Body of pancreas (tissue), 4 donors: Measurements from ENCODE around the gene ODF4. TPM values are rescaled to one million over a fixed set of nuclear protein-coding genes. Genes with fewer than 3 reads are reported as not detected.

Source experiments
- ATAC-seq: fragments of 150-250 bp; one replicate; pipeline ENCODE4 v1.9.1; 2016
- DNase-seq, 4 donors: peaks; one replicate each; pipeline ENCODE4 v3.0.0-alpha.2; 2019
- H3K27ac ChIP-seq, 4 donors: fragments of 200-600 bp; sonication (generic); 1 replicate in 3 of 4; 2 replicates in 1 of 4; pipeline versions ENCODE4 v1.5.1 to v1.6.1; 2016 to 2019; ENCODE audit warnings: mild to moderate bottlenecking in 1 of 4, mixed read lengths in 1 of 4, moderate library complexity in 1 of 4
- H3K27me3 ChIP-seq, 2 donors: fragments of 200-600 bp; sonication (generic); one replicate each; pipeline ENCODE4 v1.6.0; 2016; ENCODE audit warnings: mild to moderate bottlenecking in 1 of 2
- H3K36me3 ChIP-seq, 2 donors: fragments of 200-600 bp; sonication (generic); replicated peaks in 1 of 2; 2 replicates each; pipeline ENCODE4 v1.5.1; 2016; ENCODE audit warnings: low read depth in 2 of 2; ENCODE audit not compliant: insufficient read depth in 1 of 2
- H3K4me1 ChIP-seq: fragments of 200-600 bp; sonication (generic); one replicate; pipeline ENCODE4 v1.6.0; 2016
- H3K4me3 ChIP-seq, 2 donors: fragments of 200-600 bp; sonication (generic); 1 replicate in 1 of 2; 2 replicates in 1 of 2; pipeline ENCODE4 v1.5.1; 2016 to 2019
- H3K9me3 ChIP-seq, 3 donors: fragments of 200-600 bp; sonication (generic); 1 replicate in 2 of 3; 2 replicates in 1 of 3; pipeline ENCODE4 v1.5.1; 2016
- POLR2A ChIP-seq, 3 donors: fragments of 450-650 bp; IDR thresholded peaks; one replicate each; pipeline ENCODE4 v1.6.1; 2016; ENCODE audit warnings: antibody characterized with exemption in 3 of 3, mild to moderate bottlenecking in 2 of 3
- WGBS, 2 donors: methylation state at CpG; one replicate each; pipeline ENCODE4 v1.1.5; 2017; 5-methylcytosine and 5-hydroxymethylcytosine counted together
- intact Hi-C: fragments of 100-400 bp; cut with DNase I; formaldehyde crosslinking; loops from one replicate; pipeline ENCODE4 v1.15.1; 2023
- total RNA-seq, 2 donors: library from RNA; depleted of rRNA; stranded (reverse); fragments of >200 nt; gene quantifications; one replicate each; pipeline ENCODE4 v1.1.0, GENCODE V29; 2016
- TF ChIP-seq, protein P1 (sequence below), 7 experiments: fragments of 450-650 bp in 4 of 7; fragments of 200-600 bp in 3 of 7; sonication (generic) in 3 of 7; IDR thresholded peaks; one replicate each; pipeline ENCODE4 v1.5.1; 2016 to 2019; ENCODE audit warnings: antibody characterized with exemption in 7 of 7

ODF4 gene
- total RNA-seq, 2 donors from 2014 or later, result not detected

GRCh38 chr17:8353736-8354135 is 14.1 kb downstream of the ODF4 start:
- DNase-seq (no peak), ATAC-seq (no peak)
- Histone ChIP-seq H3K27ac (no peak overlapping the region), H3K36me3 (no peaks in the 10 kb centered on the region), H3K4me1 (no peaks in the 10 kb centered on the region), H3K4me3 (no peak overlapping the region), H3K27me3 (no peaks in the 10 kb centered on the region), H3K9me3 (no peaks in the 10 kb centered on the region)
- intact Hi-C loops, result no loop called here
- WGBS, 2 donors, result 75 to 77% methylated on average over 7 of the region's 7 CpGs
- TF ChIP-seq, protein P1, sequence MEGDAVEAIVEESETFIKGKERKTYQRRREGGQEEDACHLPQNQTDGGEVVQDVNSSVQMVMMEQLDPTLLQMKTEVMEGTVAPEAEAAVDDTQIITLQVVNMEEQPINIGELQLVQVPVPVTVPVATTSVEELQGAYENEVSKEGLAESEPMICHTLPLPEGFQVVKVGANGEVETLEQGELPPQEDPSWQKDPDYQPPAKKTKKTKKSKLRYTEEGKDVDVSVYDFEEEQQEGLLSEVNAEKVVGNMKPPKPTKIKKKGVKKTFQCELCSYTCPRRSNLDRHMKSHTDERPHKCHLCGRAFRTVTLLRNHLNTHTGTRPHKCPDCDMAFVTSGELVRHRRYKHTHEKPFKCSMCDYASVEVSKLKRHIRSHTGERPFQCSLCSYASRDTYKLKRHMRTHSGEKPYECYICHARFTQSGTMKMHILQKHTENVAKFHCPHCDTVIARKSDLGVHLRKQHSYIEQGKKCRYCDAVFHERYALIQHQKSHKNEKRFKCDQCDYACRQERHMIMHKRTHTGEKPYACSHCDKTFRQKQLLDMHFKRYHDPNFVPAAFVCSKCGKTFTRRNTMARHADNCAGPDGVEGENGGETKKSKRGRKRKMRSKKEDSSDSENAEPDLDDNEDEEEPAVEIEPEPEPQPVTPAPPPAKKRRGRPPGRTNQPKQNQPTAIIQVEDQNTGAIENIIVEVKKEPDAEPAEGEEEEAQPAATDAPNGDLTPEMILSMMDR (IDR thresholded peaks at IDR 0.05), result no peak
- no peak for TF ChIP-seq POLR2A (IDR thresholded peaks at IDR 0.05)

DNA sequence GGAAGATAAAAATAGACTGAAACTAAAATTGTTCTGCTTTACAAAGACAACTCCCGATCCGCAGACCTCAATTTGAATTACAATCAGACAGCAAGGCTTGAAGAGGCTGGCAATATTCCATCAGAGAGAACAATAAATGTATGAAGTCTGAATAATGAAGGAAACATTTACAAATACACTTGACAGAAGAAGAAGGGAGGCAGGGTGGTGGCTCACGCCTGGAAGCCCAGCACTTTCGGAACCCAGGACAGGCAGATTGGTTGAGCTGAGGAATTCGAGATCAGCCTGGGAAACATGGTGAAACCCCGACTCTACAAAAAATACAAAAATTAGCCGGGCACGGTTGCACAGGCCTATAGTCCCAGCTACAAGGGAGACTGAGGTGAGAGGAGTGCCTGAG is 14.6 kb downstream of the ODF4 start:
- no peaks in the 10 kb centered on the region for H3K27me3 ChIP-seq
- ATAC-seq, result no peak
- no peak overlapping the region for H3K4me3 ChIP-seq
- no peak overlapping the region for H3K27ac ChIP-seq
- intact Hi-C loops, result no loop called here
- no peak for TF ChIP-seq POLR2A (IDR thresholded peaks at IDR 0.05)
- TF ChIP-seq, protein P1 (IDR thresholded peaks at IDR 0.05), result no peak
- 68 to 84% methylated on average over 8 of the region's 8 CpGs for WGBS, 2 donors
- no peaks in the 10 kb centered on the region for H3K4me1 ChIP-seq
- no peaks in the 10 kb centered on the region for H3K36me3 ChIP-seq
- DNase-seq, result no peak
- no peaks in the 10 kb centered on the region for H3K9me3 ChIP-seq

GRCh38 chr17:8357910-8358309 is 18.3 kb downstream of the ODF4 start:
- intact Hi-C loops, result no loop called here
- no peak overlapping the region for H3K4me3 ChIP-seq
- peaks cover 10% of the 10 kb centered on the region for H3K4me1 ChIP-seq
- no peak for ATAC-seq
- TF ChIP-seq POLR2A (IDR thresholded peaks at IDR 0.05), result no peak
- TF ChIP-seq, protein P1 (IDR thresholded peaks at IDR 0.05), result no peak
- H3K36me3 ChIP-seq, result no peaks in the 10 kb centered on the region
- H3K27me3 ChIP-seq, result no peaks in the 10 kb centered on the region
- no peak overlapping the region for H3K27ac ChIP-seq
- 98 to 100% methylated on average over 3 of the region's 3 CpGs for WGBS, 2 donors
- DNase-seq, result no peak
- H3K9me3 ChIP-seq, result no peaks in the 10 kb centered on the region

- DNase-seq (no peak), ATAC-seq (no peak)
- TF ChIP-seq, protein P1 (IDR thresholded peaks at IDR 0.05), result no peak
- no peak for TF ChIP-seq POLR2A (IDR thresholded peaks at IDR 0.05)
- 73 to 78% methylated on average over 5 of the region's 5 CpGs for WGBS, 2 donors
- Histone ChIP-seq H3K27ac (peak overlapping the region in 2 of 4 donors; percentile 8 to 26), H3K9me3 (no peaks in the 10 kb centered on the region), H3K4me1 (peaks cover 10% of the 10 kb centered on the region), H3K4me3 (no peak overlapping the region), H3K27me3 (no peaks in the 10 kb centered on the region), H3K36me3 (no peaks in the 10 kb centered on the region)
- intact Hi-C loops, result no loop called here
Observed at GRCh38 chr17:8359769-8360168, 20.1 kb downstream of the ODF4 start.

DNA sequence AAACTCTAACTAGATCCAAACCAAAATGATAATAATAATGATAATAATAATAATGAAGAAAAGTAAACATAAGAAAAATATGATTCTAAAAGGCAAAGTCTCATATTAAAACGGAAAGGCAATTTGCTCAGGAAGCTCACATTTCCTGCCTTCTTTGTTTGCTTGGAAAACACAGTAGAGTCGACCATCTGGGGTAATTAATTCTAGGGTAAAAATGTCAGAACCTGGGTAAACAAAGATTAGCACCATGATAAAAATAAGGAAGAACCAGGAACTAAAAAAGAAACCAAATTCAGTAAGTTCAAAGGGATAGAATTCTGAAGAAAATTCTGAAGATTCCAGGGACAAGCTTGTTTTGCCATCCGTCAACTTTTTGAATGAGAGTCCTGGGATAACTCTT is 20.6 kb downstream of the ODF4 start:
- WGBS, 2 donors, result 25 to 26% methylated on average over 3 of the region's 3 CpGs
- H3K4me1 ChIP-seq, result peaks cover 10% of the 10 kb centered on the region
- no peak overlapping the region for H3K4me3 ChIP-seq
- no peak for TF ChIP-seq POLR2A (IDR thresholded peaks at IDR 0.05)
- TF ChIP-seq, protein P1 (IDR thresholded peaks at IDR 0.05), result no peak
- ATAC-seq (no peak), DNase-seq (no peak)
- no peaks in the 10 kb centered on the region for H3K27me3 ChIP-seq
- H3K27ac ChIP-seq, result peak overlapping the region in 3 of 4 donors; percentile 6 to 26 (median 8)
- intact Hi-C loops, result no loop called here
- H3K9me3 ChIP-seq, result no peaks in the 10 kb centered on the region
- no peaks in the 10 kb centered on the region for H3K36me3 ChIP-seq
